Body of pancreas (tissue), 4 donors: ENCODE data around the gene OSBPL9.

ENCODE experiments used
- CTCF ChIP-seq, 7 experiments: fragments of 450-650 bp in 4 of 7; fragments of 200-600 bp in 3 of 7; sonication (generic) in 3 of 7; IDR thresholded peaks; one replicate each; pipeline ENCODE4 v1.5.1; 2016 to 2019; ENCODE audit warnings: antibody characterized with exemption in 7 of 7
- POLR2A ChIP-seq, 3 donors: fragments of 450-650 bp; IDR thresholded peaks; one replicate each; pipeline ENCODE4 v1.6.1; 2016; ENCODE audit warnings: antibody characterized with exemption in 3 of 3, mild to moderate bottlenecking in 2 of 3

- TF ChIP-seq POLR2A (IDR thresholded peaks at IDR 0.05): no peak
- TF ChIP-seq CTCF (IDR thresholded peaks at IDR 0.05): no peak
Measured at GRCh38 chr1:51735746-51736254, 118.9 kb downstream of the OSBPL9 start.
